ENCODE measurements around the gene PHLPP1.

GRCh38 chr18:62987055-62987830 lies 271.9 kb downstream of the PHLPP1 start:
- no peak for TF ChIP-seq CTCF (conservative IDR thresholded peaks at IDR 0.05; ENCODE audit: low read length)
- no peak for TF ChIP-seq EZH2phosphoT487 (IDR thresholded peaks at IDR 0.05; ENCODE audit: borderline replicate concordance, low read depth, low read length)

Measured in OCI-LY7 (cell line).